Uterus (tissue), 4 donors: ENCODE data around the gene ATN1. TPM values are rescaled to one million over a fixed set of nuclear protein-coding genes. Genes with fewer than 3 reads are reported as not detected.
A peak's percentile ranks its signal among the peaks of the same experiment; 100 is the strongest.

Experiments
- DNase-seq, 2 donors: peaks; one replicate each; pipeline ENCODE4 v3.0.0-alpha.2; 2019 to 2020
- H3K27ac ChIP-seq, 2 donors: fragments of 200-600 bp; sonication (generic); 1 replicate in 1 of 2; 2 replicates in 1 of 2; pipeline ENCODE4 v1.5.1; 2016 to 2018
- H3K27me3 ChIP-seq, 2 donors: fragments of 200-600 bp; sonication (generic); one replicate each; pipeline ENCODE4 v1.5.1; 2018 to 2019; ENCODE audit warnings: control low read depth in 1 of 2
- H3K36me3 ChIP-seq, 2 donors: fragments of 200-600 bp; sonication (generic); one replicate each; pipeline ENCODE4 v1.5.1; 2019; ENCODE audit warnings: control low read depth in 1 of 2
- H3K4me1 ChIP-seq, 2 donors: fragments of 200-600 bp; sonication (generic); one replicate each; pipeline ENCODE4 v1.5.1; 2018 to 2019; ENCODE audit warnings: control low read depth in 1 of 2
- H3K4me3 ChIP-seq, 2 donors: fragments of 200-600 bp; sonication (generic); 1 replicate in 1 of 2; 2 replicates in 1 of 2; pipeline ENCODE4 v1.5.1; 2018 to 2019; ENCODE audit warnings: mild to moderate bottlenecking in 1 of 2
- H3K9me3 ChIP-seq, 2 donors: fragments of 200-600 bp; sonication (generic); one replicate each; pipeline ENCODE4 v1.5.1; 2019; ENCODE audit warnings: control low read depth in 1 of 2
- POLR2A ChIP-seq, 2 donors: fragments of 450-650 bp; IDR thresholded peaks; one replicate each; pipeline ENCODE4 v1.6.1; 2016; ENCODE audit warnings: antibody characterized with exemption in 2 of 2, mild to moderate bottlenecking in 1 of 2, moderate library complexity in 1 of 2
- intact Hi-C: fragments of 100-400 bp; cut with DNase I; formaldehyde crosslinking; loops from one replicate; pipeline ENCODE4 v1.15.1; 2023; ENCODE audit warnings: low total_unique reads
- total RNA-seq, 4 donors: library from RNA; depleted of rRNA in 3 of 4; stranded (reverse); fragments of >200 nt in 3 of 4; gene quantifications; one replicate each; pipeline versions ENCODE4 v1.1.0 to v1.2.4, GENCODE V29; 2014 to 2023
- TF ChIP-seq, protein P1 (sequence below), 4 experiments: fragments of 200-600 bp in 2 of 4; fragments of 450-650 bp in 2 of 4; sonication (generic) in 2 of 4; IDR thresholded peaks; one replicate each; pipeline ENCODE4 v1.5.1; 2016 to 2019; ENCODE audit warnings: antibody characterized with exemption in 4 of 4, mild to moderate bottlenecking in 2 of 4, moderate library complexity in 1 of 4
- donor health status: DM: yes; HTN: yes; CAD: no.

ATN1 gene
- total RNA-seq, 4 donors from 2014 or later = 10.8 to 283 (median 28.7) TPM

DNA sequence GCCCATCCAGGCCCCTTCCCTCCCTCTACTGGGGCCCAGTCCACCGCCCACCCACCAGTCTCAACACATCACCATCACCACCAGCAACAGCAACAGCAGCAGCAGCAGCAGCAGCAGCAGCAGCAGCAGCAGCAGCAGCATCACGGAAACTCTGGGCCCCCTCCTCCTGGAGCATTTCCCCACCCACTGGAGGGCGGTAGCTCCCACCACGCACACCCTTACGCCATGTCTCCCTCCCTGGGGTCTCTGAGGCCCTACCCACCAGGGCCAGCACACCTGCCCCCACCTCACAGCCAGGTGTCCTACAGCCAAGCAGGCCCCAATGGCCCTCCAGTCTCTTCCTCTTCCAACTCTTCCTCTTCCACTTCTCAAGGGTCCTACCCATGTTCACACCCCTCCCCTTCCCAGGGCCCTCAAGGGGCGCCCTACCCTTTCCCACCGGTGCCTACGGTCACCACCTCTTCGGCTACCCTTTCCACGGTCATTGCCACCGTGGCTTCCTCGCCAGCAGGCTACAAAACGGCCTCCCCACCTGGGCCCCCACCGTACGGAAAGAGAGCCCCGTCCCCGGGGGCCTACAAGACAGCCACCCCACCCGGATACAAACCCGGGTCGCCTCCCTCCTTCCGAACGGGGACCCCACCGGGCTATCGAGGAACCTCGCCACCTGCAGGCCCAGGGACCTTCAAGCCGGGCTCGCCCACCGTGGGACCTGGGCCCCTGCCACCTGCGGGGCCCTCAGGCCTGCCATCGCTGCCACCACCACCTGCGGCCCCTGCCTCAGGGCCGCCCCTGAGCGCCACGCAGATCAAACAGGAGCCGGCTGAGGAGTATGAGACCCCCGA, 9.1 kb downstream of the ATN1 start:
- TF ChIP-seq, protein P1, sequence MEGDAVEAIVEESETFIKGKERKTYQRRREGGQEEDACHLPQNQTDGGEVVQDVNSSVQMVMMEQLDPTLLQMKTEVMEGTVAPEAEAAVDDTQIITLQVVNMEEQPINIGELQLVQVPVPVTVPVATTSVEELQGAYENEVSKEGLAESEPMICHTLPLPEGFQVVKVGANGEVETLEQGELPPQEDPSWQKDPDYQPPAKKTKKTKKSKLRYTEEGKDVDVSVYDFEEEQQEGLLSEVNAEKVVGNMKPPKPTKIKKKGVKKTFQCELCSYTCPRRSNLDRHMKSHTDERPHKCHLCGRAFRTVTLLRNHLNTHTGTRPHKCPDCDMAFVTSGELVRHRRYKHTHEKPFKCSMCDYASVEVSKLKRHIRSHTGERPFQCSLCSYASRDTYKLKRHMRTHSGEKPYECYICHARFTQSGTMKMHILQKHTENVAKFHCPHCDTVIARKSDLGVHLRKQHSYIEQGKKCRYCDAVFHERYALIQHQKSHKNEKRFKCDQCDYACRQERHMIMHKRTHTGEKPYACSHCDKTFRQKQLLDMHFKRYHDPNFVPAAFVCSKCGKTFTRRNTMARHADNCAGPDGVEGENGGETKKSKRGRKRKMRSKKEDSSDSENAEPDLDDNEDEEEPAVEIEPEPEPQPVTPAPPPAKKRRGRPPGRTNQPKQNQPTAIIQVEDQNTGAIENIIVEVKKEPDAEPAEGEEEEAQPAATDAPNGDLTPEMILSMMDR (IDR thresholded peaks at IDR 0.05) = no peak
- Histone ChIP-seq H3K27ac (peak overlapping the region; percentile 93 to 97), H3K4me1 (peaks cover 18 to 28% of the 10 kb centered on the region in 2 donors), H3K27me3 (no peaks in the 10 kb centered on the region), H3K4me3 (peak overlapping the region; percentile 64 to 66), H3K9me3 (no peaks in the 10 kb centered on the region), H3K36me3 (no peaks in the 10 kb centered on the region)
- intact Hi-C loops = no loop called here
- DNase-seq = peak in 1 of 2 donors; percentile 57

DNA sequence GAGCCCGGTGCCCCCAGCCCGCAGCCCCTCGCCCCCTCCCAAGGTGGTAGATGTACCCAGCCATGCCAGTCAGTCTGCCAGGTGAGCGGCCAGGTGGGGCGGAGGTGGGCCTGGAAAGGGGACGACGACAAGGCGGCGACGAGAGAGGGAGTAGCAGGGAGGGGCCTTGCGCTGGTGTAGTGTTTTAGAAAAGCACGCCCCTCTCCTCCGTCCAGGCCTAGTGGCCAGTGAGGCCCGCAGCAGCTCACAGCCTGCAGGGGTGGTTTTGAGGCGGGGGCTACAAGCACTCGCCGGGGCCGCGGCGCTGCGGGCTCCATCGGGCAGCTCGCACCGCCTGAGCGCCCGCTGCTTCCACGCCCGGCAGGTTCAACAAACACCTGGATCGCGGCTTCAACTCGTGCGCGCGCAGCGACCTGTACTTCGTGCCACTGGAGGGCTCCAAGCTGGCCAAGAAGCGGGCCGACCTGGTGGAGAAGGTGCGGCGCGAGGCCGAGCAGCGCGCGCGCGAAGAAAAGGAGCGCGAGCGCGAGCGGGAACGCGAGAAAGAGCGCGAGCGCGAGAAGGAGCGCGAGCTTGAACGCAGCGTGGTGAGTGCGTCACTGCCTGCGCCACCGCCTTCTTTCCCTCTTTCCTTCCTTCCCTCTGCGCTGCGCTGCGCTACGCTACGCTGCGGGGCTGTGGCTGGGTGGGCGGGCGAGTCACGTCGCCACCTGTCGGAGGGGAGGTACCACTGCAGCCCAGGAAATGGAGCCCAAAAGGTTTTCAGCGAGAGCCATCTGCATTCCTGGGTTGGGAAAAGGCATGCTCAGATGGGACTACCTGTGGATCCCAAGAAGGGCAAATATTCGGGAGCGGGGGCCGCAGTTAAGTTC, 10.0 kb downstream of the ATN1 start:
- H3K4me3 ChIP-seq = peak overlapping the region; percentile 64 to 66
- peak overlapping the region; percentile 93 to 97 for H3K27ac ChIP-seq
- intact Hi-C loops = no loop called here
- DNase-seq = peak; percentile 93
- H3K36me3 ChIP-seq = no peaks in the 10 kb centered on the region
- H3K4me1 ChIP-seq = peaks cover 12 to 28% of the 10 kb centered on the region in 2 donors
- no peaks in the 10 kb centered on the region for H3K27me3 ChIP-seq
- TF ChIP-seq, protein P1 (IDR thresholded peaks at IDR 0.05) = peak; percentile 91 to 98 (median 98)
- peak; percentile 55 to 75 for TF ChIP-seq POLR2A (IDR thresholded peaks at IDR 0.05)
- H3K9me3 ChIP-seq = no peaks in the 10 kb centered on the region

DNA sequence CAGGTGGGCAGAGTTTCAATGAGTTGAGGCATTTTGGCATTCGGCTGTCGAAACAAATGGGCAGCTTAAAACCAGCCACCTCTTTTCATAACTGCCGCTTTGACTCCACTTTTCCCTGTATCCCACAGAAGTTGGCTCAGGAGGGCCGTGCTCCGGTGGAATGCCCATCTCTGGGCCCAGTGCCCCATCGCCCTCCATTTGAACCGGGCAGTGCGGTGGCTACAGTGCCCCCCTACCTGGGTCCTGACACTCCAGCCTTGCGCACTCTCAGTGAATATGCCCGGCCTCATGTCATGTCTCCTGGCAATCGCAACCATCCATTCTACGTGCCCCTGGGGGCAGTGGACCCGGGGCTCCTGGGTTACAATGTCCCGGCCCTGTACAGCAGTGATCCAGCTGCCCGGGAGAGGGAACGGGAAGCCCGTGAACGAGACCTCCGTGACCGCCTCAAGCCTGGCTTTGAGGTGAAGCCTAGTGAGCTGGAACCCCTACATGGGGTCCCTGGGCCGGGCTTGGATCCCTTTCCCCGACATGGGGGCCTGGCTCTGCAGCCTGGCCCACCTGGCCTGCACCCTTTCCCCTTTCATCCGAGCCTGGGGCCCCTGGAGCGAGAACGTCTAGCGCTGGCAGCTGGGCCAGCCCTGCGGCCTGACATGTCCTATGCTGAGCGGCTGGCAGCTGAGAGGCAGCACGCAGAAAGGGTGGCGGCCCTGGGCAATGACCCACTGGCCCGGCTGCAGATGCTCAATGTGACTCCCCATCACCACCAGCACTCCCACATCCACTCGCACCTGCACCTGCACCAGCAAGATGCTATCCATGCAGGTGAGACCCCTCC, 10.8 kb downstream of the ATN1 start:
- peak overlapping the region; percentile 93 to 97 for H3K27ac ChIP-seq
- intact Hi-C loops = no loop called here

DNA sequence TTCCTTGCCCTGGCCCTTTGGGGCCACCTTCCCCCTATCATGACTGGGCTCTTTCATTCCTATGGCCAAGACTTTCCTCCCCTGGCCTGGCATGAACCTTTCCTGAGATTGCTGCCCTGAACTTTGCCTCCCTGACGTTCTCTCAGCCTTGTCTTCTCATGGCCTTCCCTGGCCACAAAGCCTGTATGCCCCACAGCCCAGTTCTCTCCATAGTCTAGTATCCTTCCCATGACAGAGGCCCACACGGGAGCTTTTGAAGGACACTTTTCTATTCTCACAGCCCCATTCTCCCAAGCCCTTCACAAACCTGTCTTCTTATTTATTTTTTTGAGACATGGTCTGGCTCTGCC, 11.4 kb downstream of the ATN1 start:
- H3K27ac ChIP-seq = peak overlapping the region in 1 of 2 donors; percentile 97
- TF ChIP-seq POLR2A (IDR thresholded peaks at IDR 0.05) = no peak
- TF ChIP-seq, protein P1 (IDR thresholded peaks at IDR 0.05) = no peak
- H3K27me3 ChIP-seq = no peaks in the 10 kb centered on the region
- H3K4me1 ChIP-seq = peaks cover 5 to 18% of the 10 kb centered on the region in 2 donors
- H3K9me3 ChIP-seq = no peaks in the 10 kb centered on the region
- DNase-seq = no peak
- intact Hi-C loops = no loop called here
- no peak overlapping the region for H3K4me3 ChIP-seq
- H3K36me3 ChIP-seq = no peaks in the 10 kb centered on the region

More for the DNA sequence above, 10.8 kb downstream of the ATN1 start:
- no peaks in the 10 kb centered on the region for H3K36me3 ChIP-seq
- peak overlapping the region; percentile 64 to 66 for H3K4me3 ChIP-seq
- H3K9me3 ChIP-seq = no peaks in the 10 kb centered on the region
- peaks cover 7 to 24% of the 10 kb centered on the region in 2 donors for H3K4me1 ChIP-seq
- DNase-seq = peak; percentile 54 to 57
- peak in 1 of 2 donors; percentile 9 for TF ChIP-seq POLR2A (IDR thresholded peaks at IDR 0.05)
- TF ChIP-seq, protein P1 (IDR thresholded peaks at IDR 0.05) = no peak
- H3K27me3 ChIP-seq = no peaks in the 10 kb centered on the region
